Head of caudate nucleus (tissue), 42 donors: Measurements from ENCODE around the gene ADAM12.
"Not testable (repeated sequence)": the region's sequence is repeated elsewhere in the genome, so short reads cannot be mapped to it uniquely, and the experiment has no call there.

ENCODE experiments used
- DNase-seq, 42 donors: peaks; one replicate each; pipeline versions ENCODE4 v3.0.0 to v3.0.0-alpha.2; 2020 to 2021; ENCODE audit warnings: mixed read lengths in 7 of 42
- intact Hi-C: fragments of 100-400 bp; cut with DNase I; formaldehyde crosslinking; loops from one replicate; pipeline ENCODE4 v1.15.0; 2022

ADAM12 gene

GRCh38 chr10:126064512-126064911, 323.8 kb downstream of the ADAM12 start:
- intact Hi-C loops = no loop called here
- no peak for DNase-seq

- intact Hi-C loops = no loop called here
- DNase-seq = no peak
These were observed 324.9 kb downstream of the ADAM12 start for GRCh38 chr10:126063353-126063791.

GRCh38 chr10:126062131-126063032, 325.9 kb downstream of the ADAM12 start:
- intact Hi-C loops = no loop called here
- peak; percentile 50 to 95 (median 85) for DNase-seq

GRCh38 chr10:126061526-126061925, 326.8 kb downstream of the ADAM12 start:
- intact Hi-C loops = no loop called here
- DNase-seq = no peak

GRCh38 chr10:126060261-126060931, 327.9 kb downstream of the ADAM12 start:
- no peak for DNase-seq
- intact Hi-C loops = no loop called here

- intact Hi-C loops = no loop called here
These were observed 329.0 kb downstream of the ADAM12 start for GRCh38 chr10:126059076-126059826.

GRCh38 chr10:126058507-126058906, 329.8 kb downstream of the ADAM12 start:
- peak in 3 of 42 donors; percentile 4 to 31 (median 22) for DNase-seq
- intact Hi-C loops = no loop called here

More at GRCh38 chr10:126059076-126059826, 329.0 kb downstream of the ADAM12 start:
- DNase-seq = peak in 3 of 42 donors; percentile 5 to 24 (median 18)

- DNase-seq = peak in 3 of 42 donors; percentile 6 to 34 (median 25)
- intact Hi-C loops = no loop called here
These were observed 330.2 kb downstream of the ADAM12 start for GRCh38 chr10:126058104-126058503.

GRCh38 chr10:126057494-126057893, 330.8 kb downstream of the ADAM12 start:
- intact Hi-C loops = no loop called here
- DNase-seq = peak in 3 of 42 donors; percentile 6 to 33 (median 28)

- intact Hi-C loops = no loop called here
- DNase-seq = peak in 34 of 42 donors; percentile 29 to 87 (median 57)
These were observed 334.1 kb downstream of the ADAM12 start for GRCh38 chr10:126054191-126054590.

- DNase-seq = peak in 4 of 42 donors; percentile 26 to 63 (median 52)
- intact Hi-C loops = no loop called here
These were observed 336.1 kb downstream of the ADAM12 start for GRCh38 chr10:126052171-126052570.

GRCh38 chr10:126049759-126050700, 338.2 kb downstream of the ADAM12 start:
- intact Hi-C loops = no loop called here
- peak in 4 of 42 donors; percentile 16 to 31 (median 25) for DNase-seq

- intact Hi-C loops, DNase-seq: not testable (repeated sequence)
These were observed 340.5 kb downstream of the ADAM12 start for GRCh38 chr10:126047749-126048148.

- DNase-seq = no peak
- intact Hi-C loops = no loop called here
These were observed 341.4 kb downstream of the ADAM12 start for GRCh38 chr10:126046831-126047230.

GRCh38 chr10:126045861-126046260, 342.4 kb downstream of the ADAM12 start:
- DNase-seq = no peak
- intact Hi-C loops = no loop called here

GRCh38 chr10:126043389-126043788, 344.9 kb downstream of the ADAM12 start:
- intact Hi-C loops = no loop called here
- no peak for DNase-seq

- intact Hi-C loops = no loop called here
- no peak for DNase-seq
These were observed 345.4 kb downstream of the ADAM12 start for GRCh38 chr10:126042906-126043305.

- intact Hi-C loops = no loop called here
- peak in 37 of 42 donors; percentile 28 to 89 (median 60) for DNase-seq
These were observed 345.9 kb downstream of the ADAM12 start for GRCh38 chr10:126042354-126042753.
